ENCODE results near the gene TSPAN32. TPM values are rescaled to one million over a fixed set of nuclear protein-coding genes. Genes with fewer than 3 reads are reported as not detected.
"Not testable (repeated sequence)": the region's sequence is repeated elsewhere in the genome, so short reads cannot be mapped to it uniquely, and the experiment has no call there.

TSPAN32 gene
- polyA plus RNA-seq, 12 donors = 1.8 to 6.4 (median 3.9) TPM; not detected in 2

DNA sequence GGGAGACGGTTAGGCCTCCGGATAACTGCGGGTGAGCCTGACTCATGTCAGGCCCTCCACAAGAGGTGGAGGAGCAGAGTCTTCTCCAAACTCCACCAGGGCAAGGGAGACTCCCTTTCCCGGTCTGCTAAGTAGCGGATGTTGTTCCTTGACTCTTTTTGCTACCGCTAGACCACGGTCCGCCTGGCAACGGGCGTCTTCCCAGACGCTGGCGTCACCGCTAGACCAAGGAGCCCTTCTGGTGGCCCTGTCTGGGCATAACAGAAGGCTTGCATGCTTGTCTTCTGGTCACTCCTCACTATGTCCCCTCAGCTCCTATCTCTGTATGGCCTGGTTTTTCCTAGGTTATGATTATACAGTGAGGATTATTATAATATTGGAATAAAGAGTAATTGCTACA, 15.5 kb upstream of the TSPAN32 start:
- DNase-seq = not testable (repeated sequence)

DNA sequence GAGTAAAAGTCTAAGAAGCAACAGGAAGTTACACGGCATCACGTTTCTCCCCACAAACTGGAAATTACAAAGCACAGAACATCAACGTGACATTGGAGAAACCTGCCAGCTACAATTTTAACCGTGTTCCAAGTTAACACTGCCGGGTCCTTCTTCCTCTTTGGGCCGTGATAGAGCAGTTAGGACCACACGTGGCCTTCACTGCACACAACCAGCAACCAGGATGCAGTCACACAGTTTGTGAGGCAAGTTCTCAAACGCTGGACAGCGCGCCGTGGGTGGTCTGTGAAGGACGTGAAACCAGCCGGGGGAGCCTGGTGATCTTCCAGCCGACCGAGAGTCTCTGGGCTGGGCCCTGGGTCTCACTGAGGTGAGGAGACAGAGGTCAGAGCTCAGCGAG, 14.7 kb upstream of the TSPAN32 start:
- DNase-seq = no peak

DNA sequence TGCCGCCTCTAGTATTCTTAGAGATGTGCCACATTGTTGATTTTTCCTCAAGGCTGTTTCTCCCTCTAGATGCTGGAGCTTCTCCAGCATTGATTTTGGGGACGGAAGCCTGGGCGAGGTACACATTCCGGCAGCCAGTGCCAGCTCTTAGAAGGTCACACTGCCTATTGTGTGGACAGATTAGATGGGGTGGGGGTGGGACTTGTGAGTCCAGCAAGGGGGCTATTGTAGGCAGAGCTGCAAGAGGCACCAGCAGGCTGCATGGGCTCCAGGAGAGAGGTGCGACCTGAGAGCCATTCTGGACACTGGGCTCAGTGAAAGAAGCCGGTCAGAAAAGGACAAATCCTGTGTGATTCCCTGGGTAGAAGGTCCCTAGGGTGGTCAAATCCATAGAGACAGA, 12.5 kb upstream of the TSPAN32 start:
- no peak for DNase-seq

DNA sequence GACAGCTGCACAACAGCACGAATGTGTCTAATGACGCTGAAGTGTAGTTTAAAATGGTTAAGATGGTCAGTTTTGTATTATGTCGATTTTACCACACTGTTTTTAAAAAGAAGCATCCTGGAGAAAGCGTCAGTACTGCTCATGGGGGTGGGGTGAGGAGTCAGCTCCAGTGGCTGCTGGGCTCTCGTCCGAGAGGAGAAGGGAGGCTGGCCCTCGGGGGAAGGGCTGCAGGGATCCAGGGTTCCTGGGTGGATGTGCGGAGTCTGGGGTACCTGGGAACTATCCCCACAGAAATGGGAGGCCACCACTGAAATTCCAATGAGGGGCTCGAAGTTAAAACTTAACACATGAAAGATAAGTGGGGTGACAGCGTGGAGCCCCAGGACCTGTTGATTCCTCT, 12.0 kb upstream of the TSPAN32 start:
- no peak for DNase-seq

DNA sequence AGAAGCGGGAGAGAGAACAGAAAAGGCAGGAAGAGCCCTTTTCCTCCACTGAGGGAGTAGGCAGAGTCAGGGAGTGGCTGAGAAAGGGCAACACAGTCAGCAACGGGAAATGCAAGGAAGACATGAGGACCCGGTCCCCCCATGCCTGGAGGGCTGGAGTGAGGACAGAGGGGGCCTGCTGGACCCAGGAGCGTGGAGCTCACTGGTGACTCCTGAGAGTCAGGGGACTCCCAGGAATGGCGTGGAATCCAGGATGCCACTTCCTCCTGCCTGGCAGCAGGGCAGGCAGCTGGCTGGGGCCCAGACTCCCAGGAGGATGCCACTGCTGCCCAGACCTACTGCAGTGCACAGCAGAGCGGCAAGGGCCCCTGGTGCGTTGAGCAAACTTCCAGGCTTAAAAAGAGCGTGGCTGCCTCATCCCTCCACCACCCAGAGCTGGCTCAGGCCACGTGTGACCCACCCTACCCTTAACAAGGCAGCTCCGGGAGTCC, 11.4 kb upstream of the TSPAN32 start:
- DNase-seq = no peak

DNA sequence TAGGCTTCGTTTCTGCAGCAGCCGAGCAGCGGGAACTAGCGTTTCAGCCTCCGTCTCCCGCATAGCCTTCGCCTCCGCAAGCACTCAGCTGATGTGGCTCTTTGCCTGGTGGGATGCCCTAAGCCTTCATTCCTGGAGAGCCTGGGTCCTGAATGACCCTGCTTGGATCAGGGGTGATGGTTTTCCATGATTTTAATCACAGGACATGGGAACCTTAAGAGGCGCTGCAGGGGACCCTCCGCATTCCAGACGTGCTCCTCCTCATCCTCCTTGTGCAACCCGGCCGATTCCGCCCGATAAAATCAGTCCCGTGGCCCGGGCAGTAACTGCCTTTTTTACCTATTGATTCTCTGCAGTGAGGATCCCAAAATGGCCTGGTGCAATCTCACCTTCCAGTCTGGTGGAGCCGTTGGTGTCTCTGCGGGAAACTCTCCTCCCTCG, 8.3 kb upstream of the TSPAN32 start:
- DNase-seq = no peak

DNA sequence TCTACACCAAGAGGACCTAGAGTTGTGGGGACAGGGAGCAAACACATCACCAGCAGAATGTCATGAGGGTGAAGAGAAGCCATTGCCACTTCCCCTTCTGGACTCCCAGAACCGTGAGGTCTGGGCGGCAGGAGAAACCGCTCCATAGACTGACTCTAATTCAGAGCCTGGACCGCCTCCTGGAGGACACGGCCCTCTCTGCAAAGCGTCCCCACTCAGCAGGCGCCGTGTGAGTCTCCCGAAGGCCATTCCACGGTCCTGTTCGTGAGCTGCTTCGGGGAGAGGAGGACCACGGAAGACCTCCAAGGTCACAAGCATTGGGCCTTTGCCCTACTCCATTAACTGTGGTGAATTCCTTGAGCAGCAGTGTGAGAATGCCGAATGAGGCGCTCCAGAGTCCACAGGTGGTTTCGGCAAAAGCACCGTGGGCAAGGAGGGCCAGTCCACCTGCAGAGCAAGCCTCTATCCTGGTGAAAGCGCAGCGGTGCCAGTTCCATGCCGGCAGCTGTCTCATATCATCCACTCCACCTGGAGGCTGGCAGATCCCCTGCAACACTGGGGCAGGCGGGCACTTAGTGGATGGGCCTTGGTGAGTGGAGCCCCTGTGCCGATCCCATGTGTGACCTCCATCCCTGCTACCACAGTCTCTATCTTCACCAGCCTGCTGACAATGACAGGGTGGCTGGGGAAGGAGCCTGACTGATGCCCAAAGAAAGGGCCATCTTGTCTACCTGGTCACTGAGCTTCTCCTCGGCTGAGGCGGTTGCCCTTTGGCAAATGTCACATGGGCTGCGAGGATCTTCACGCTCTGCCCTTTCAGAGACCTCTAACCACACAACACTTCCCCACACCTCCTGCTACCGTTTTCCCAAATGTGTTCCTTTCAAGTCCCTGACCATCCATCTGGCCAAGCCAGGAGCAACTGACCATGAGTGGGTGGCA, 7.6 kb upstream of the TSPAN32 start:
- DNase-seq = no peak

DNA sequence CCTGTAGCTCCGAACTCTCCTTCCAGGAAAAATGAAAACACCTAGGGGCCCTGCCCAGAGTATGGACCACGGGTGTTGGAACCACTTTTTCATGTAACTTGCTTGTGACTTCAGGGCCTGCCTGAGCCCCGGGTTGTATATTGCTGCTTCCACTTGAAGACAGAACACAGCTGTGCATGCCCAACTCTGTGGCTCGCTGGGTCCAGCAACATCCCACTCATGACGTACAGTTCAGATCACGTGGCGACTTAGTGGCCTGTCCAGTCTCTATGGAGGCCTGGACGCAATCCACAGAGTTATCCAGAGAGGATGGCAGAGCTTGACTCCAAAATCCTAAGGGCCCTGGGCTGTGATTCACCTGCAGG, 6.9 kb upstream of the TSPAN32 start:
- no peak for DNase-seq

DNA sequence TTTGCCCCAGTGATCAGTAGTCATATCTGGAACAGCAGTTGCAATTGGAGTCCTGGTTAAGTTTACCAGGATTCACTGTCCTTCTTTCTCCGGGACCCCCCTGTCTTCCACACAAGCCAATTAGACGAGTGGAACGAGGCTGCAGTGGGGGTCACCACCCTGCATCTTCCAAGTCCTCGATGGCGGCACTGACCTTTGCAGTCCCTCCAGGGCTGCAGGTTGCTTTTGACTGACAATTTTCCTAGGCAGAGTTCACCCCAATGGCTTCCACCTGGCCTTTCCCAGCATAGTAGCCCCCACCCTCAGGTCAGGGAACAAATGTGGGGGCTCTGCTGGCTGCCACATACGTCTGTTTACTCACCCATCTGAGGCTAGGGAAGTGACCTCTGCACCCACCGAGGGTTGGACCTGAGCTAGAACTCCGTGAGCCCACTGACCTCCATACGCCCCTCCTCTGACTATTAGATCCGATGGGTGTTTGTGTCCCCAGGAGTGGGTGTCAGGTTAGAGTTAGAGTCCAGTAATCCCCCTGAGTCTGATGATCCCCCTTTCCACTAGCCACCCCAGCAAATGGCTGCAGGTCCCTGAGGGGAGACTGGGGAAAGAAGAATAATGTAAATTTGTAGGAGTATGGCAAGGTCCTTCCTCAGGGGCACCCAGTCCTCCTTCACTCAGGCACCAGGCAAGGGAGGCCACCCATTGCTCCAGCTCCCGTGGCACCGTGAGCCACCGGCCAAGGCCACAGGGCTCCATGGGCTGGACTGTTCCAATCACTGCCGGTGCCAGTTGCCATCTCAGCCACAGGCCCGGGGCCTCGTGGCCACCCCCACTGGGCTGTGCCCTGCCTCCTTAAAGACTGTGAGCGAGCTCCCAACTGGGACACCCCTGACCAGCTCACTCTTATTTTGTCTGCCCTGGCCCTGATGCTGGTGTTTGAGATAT, 5.6 kb upstream of the TSPAN32 start:
- no peak for DNase-seq

DNA sequence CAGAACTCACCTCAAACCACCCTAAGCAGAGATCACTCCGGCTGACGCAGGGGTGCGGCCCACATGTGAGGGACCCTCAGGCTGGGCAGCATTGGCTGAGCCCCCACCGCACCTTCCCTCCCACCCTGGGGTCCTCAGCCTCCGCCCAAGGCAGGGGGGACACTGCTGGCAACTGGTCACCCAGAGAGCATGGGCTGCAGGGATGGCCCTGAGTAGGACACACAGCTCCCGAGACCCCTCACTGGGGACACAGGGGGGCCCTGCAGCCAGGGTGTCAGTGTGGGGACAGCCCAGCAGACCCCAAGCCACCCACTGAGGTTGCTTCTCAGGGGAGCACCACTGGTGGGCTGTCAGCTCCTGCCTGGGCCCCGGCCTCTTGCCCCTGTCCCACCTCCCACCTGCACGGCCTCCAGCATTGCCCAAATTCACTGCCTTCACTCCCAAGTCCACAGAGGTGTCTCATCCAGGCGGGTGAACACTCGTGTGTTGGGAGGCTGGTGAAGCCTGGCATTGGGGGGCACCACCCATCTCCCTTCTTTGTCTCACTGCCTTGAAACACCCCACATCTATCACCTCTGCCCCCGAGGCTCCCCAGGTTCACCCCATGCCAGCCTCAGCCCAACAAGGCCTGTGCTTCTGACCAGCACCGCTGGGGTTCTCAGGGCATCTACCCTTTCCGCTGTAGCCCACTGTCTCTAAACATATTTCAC, 4.7 kb upstream of the TSPAN32 start:
- DNase-seq = no peak

DNA sequence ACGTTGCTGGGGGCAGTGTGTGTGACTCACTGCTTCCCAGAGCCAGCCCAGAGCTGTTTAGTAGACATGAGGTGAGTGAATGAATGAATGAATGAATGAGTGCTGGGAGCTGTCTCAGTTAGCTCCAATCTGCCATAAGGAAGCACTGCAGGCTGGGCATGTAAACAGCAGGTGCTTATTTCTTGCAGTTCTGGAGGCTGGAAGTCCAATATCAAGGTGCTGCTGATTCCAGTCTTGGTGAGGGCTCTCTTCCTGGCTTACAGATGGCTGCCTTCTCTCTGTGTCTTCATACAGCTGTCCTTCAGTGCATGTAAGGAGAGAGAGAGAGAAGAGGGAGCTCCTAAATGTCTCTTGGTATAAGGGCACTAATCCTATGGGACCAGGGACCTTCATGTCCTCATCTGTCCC, 4.2 kb upstream of the TSPAN32 start:
- no peak for DNase-seq

DNA sequence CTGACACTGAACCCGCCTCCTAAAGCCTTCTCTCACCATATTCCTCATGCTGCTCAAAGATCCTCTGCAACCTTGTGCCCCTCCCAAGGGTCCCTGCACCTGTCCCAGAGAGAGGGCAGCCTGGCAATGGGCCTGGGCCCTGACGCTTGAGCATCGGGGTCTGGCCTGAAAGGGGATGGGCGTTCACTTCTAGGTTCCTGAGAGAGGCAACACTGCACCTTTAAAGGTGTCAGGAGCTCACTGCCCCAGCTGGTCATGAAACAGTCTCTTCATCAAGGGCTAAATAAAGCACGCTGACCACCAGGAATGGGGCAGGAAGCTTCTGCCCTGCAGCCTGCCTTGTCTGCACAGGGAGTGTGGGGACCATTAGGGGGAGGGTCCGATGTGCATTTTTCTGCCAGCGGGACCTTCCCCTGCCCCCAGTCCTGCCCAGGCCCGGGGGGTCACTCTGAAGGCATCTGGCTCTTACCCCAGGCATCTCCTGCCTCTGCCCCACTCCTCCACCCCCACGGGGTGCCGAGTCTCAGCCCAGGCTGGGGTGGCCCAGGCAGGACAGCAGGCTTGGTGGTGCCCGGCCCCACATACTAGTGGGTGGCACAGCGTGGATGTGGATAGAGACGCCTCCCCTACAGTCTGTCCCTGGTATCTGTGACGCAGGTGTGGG, 3.5 kb upstream of the TSPAN32 start:
- no peak for DNase-seq

DNA sequence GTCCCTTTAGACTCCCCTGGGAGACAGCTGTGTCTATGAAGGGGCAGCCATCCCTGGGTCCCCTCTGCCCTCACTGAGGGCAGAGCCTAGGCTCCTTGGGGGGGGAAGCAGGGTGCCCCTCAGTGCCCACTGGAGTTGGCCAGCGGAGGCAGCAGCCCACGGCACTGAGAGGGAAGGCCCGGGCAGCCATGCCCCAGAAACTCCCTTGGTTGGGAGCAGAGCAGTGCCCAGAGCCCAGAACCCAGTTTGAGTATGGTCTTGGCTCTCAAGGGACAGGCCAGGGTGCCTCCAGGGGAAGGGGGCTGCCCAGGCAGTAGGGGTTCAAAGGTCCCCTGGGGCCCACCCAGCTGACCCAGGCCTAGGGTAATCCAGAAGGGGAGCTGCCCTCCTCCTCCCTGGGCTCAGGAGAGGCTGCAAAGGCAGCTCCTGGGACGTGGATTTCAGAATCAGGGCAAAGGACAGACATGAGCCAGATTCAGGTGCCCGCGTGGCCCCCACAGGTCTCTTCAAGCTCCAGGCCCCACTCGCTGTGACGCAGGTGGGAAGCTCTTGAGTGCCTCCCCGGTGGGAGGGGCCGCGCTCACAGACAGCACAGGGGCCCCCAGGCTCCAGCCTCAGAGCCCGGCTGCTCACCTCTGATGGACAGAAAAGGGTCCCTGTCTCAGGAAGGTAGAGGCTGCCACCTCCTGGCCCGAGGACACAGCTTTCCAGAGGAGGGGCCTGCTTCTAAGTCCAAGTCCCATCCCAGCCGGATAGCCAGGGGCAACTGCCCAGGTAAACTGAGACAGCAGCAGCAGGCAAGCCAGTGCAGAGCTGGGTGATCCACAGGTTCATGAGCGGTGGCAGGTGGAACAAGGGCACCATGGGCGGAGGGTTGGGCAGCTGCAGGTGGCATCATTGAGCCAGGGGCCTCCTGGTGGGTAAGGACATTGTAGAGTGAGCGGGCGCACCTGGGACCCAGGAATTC, 2.7 kb upstream of the TSPAN32 start:
- DNase-seq = no peak

DNA sequence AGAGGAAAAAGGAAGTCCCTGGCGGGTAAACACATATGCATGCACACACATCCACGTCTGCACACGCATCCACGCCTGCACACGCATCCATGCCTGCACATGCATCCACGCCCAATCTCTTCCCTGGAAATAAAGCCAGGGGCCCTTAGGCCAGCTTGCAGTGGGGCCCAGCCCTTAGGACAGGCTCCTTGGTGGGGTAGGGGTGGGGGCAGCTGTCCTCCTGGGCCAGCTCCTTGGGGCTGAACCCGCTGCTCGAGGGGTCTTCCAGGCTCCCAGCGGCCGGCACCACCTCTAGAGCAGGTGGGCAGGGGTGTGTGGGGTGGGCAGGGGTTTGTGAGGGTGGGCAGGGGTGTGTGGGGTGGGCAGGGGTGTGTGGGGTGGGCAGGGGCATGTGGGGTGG, 2.0 kb upstream of the TSPAN32 start:
- no peak for DNase-seq

DNA sequence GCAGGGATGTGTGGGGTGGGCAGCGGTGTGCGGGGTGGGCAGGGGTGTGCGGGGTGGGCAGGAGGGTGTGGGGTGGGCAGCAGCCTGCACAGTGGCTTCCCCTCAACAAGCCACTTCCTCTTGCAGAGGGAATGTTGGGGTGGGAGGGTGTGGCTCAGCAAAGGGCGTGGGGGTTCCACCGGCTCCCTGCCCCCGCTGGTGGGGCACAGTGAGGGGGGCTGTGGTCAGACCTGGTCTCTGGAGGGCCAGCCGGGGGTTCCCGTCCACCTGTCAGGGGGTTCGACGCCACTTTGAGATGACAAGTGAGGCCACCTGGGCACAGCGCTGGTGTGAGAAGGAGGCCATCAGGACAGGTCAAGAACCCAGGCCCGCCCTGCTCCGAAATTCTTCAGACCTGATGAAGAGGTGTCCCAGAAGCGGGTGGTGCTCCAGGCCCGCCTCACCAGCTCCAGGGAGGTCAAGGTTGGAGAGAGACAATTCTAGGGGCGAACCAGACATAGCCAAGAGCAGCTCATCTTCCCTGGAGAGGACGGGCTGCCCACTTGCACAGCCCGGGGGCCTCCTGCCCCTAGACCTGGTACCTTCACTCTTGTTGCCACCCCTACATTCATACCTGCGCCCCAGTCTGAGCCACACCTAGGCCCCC, 1.4 kb upstream of the TSPAN32 start:
- DNase-seq = no peak

DNA sequence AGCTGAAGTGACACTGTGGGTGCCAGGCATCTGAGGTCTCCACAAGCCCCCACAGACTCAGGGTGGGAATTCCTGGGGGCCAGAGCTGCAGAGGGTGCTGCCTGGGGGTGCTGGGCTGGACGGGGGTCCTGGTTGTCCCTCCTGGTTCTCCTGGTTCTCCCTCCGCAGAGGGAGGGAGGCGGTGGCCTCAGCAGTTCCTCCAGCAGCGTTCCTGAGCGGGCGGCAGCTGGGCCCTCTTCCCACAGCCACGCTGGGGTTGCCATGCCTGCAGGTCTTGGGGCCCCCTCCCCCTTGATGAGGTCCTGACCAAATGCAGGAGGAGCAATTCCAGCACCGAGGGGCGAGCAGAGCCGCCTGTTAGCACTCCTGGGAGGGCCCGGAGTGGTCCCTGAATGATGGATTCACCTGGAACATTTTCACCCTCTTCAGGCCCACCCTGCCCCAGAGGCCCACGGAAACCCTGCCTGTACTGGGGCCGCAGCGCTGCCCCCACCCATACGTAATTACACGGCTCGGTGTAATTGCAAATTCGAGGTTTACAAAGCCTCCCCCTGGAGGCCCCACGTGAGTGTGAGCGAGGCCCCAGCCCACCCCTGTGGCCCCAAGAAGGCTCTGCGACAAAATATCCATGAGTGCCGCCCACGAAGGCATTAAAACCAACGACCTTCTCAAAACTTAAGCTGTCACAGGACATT, 730 bp upstream of the TSPAN32 start:
- no peak for DNase-seq

DNA sequence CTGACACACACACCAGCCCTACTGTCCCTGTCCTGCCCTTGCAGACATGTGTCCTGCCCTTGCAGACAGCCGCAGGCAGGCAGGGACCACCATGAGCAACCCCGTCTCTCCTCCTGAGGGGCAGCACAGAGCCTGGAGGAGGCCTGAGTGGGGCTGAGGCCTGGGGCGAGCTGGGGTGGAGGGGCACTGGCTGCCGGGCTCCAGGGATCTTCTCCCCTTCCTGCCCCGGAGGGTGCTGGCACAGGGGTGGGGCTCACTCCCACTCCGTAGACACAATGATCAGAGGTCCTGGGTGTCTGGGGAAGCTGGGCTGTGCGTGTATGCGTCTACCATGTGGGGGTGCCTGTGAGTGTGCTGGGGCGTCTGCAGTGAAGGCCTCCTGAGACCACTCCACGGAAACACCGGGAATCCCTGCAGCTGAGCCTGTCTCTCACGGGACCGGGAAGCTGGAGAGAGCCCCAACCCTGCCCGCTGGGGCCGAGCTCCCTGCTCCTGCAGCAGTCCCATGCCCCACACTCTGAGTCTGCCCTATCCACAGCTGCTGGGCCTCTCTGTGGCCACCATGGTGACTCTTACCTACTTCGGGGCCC, 588 bp downstream of the TSPAN32 start:
- DNase-seq = no peak

DNA sequence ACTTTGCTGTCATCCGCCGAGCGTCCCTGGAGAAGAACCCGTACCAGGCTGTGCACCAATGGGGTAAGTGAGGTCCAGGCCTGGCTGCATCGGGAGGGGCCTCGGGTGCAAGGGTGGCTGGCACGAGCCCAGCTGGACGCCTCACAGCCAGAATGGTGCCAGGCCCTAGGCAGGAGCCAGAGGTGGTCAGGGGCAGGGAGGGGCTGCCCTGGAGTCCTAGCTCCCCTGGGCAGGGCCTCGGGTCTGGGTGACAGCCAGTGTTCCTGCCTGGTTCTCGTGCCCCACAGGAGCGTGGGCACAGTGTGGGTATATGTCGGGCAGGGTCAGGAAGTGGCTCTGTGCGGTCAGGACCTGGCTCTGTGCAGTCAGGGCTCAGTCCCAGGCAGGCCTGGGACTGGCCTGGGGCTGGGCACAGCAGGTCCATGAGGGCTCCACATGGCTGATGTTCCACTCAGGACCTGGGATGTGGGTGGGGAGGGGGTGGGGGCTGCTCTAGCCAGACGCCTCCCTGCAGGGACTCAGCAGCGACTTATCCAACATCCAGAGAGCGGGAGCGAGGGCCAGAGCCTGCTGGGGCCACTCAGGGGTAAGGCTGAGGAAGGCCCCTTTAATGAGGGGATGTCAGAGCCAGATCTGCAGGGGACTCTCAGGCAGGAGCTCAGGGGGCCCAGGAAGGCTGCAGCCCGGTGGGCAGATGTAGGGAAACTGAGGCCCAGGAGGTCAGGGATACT, 1.2 kb downstream of the TSPAN32 start:
- DNase-seq = no peak

All from muscle of arm (tissue), 12 donors.